ENCODE measurements around the gene ILF2.

DNA sequence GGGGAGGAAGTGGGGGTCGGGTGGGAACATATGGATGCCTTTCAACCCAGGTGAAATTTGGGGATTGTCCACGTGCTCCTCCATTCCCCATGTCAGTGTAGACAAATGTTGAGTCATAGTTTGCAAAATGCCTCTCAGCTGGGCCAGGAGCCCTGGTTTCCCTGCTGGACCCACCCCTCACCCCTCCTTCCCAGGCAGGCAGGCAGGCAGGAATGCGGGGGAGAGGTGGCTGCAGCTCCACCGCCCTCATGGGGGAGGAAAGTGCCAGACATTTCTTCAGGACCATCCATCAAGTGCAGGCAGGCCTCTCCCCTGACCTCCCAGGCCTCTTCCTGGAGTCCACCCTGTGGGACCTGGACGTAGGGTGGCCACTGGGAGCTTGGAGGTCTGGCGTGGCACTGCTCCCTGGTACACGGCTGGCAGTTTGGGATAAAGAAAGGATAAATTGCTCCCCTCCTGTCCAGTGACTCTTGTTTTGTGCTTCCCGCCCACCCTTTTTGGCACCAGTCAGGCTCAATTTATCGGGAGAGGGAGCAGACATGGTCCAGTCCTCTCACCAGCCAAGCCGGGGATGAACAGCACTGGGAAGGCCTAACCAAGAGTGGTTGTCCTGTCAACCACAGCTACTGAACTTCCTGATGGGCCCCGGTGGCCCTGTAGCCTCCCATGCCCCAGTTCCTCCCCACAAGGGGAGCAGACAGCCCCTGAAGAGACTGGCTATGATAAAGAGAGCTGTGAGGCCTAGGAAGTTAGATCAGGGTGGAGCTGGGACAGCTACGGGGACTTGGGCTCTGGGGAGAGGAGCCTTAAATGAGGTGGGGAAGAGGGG lies 26.6 kb upstream of the ILF2 start:
- TF ChIP-seq, protein P1, sequence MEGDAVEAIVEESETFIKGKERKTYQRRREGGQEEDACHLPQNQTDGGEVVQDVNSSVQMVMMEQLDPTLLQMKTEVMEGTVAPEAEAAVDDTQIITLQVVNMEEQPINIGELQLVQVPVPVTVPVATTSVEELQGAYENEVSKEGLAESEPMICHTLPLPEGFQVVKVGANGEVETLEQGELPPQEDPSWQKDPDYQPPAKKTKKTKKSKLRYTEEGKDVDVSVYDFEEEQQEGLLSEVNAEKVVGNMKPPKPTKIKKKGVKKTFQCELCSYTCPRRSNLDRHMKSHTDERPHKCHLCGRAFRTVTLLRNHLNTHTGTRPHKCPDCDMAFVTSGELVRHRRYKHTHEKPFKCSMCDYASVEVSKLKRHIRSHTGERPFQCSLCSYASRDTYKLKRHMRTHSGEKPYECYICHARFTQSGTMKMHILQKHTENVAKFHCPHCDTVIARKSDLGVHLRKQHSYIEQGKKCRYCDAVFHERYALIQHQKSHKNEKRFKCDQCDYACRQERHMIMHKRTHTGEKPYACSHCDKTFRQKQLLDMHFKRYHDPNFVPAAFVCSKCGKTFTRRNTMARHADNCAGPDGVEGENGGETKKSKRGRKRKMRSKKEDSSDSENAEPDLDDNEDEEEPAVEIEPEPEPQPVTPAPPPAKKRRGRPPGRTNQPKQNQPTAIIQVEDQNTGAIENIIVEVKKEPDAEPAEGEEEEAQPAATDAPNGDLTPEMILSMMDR (IDR thresholded peaks at IDR 0.05): no peak
- TF ChIP-seq EP300 (IDR thresholded peaks at IDR 0.05) (no peak), POLR2AphosphoS5 (IDR thresholded peaks at IDR 0.05) (peak in 1 of 4 donors; percentile 34), POLR2A (IDR thresholded peaks at IDR 0.05) (no peak)
